ENCODE data around the gene CSNK2A1.

GRCh38 chr20:582204-582603, 38.6 kb upstream of the CSNK2A1 start:
- TF ChIP-seq RAD21 (conservative IDR thresholded peaks at IDR 0.05) (no peak), CTCF (IDR thresholded peaks at IDR 0.05; ENCODE audit: poor library complexity, severe bottlenecking) (no peak), TAF1 (IDR thresholded peaks at IDR 0.05; ENCODE audit: low read depth) (no peak), EZH2 (IDR thresholded peaks at IDR 0.05; ENCODE audit: borderline replicate concordance, insufficient read depth, low read length, poor library complexity, severe bottlenecking) (no peak), POLR2AphosphoS5 (IDR thresholded peaks at IDR 0.05) (no peak), MXI1 (conservative IDR thresholded peaks at IDR 0.05; ENCODE audit: poor library complexity, severe bottlenecking) (no peak)
